HG03432 (cell line): ENCODE results near the gene SSB.
A peak's percentile ranks its signal among the peaks of the same experiment; 100 is the strongest.
"Not testable (repeated sequence)": the region's sequence is repeated elsewhere in the genome, so short reads cannot be mapped to it uniquely, and the experiment has no call there.

ENCODE experiments used
- ATAC-seq: cut with Tn5 transposase; IDR thresholded peaks from one replicate; pipeline ENCODE4 v1.9.1; 2021; ENCODE audit warnings: mild to moderate bottlenecking, moderate library complexity; ENCODE audit not compliant: unreplicated experiment

The SSB gene

GRCh38 chr2:169781249-169782013, 17.2 kb upstream of the SSB start:
- ATAC-seq, result no peak

GRCh38 chr2:169782513-169782912, 16.2 kb upstream of the SSB start:
- no peak for ATAC-seq

GRCh38 chr2:169790581-169790980, 8.1 kb upstream of the SSB start:
- ATAC-seq, result no peak

GRCh38 chr2:169795181-169795580, 3.5 kb upstream of the SSB start:
- ATAC-seq, result no peak

GRCh38 chr2:169796441-169796840, 2.2 kb upstream of the SSB start:
- ATAC-seq, result no peak

GRCh38 chr2:169797601-169798000, 1.1 kb upstream of the SSB start:
- ATAC-seq, result no peak

- no peak for ATAC-seq
Measured at GRCh38 chr2:169798397-169798717, 314 bp upstream of the SSB start.

- ATAC-seq, result no peak
Measured at GRCh38 chr2:169803480-169803879, 4.8 kb downstream of the SSB start.

GRCh38 chr2:169806586-169806985, 7.9 kb downstream of the SSB start:
- no peak for ATAC-seq

- ATAC-seq, result no peak
Measured at GRCh38 chr2:169808221-169808620, 9.6 kb downstream of the SSB start.

- no peak for ATAC-seq
Measured at GRCh38 chr2:169815849-169816248, 17.2 kb downstream of the SSB start.

GRCh38 chr2:169816961-169817360, 18.3 kb downstream of the SSB start:
- not testable (repeated sequence) for ATAC-seq

- ATAC-seq, result not testable (repeated sequence)
Measured at GRCh38 chr2:169817369-169817768, 18.7 kb downstream of the SSB start.

GRCh38 chr2:169818241-169818640, 19.6 kb downstream of the SSB start:
- no peak for ATAC-seq

- ATAC-seq, result no peak
Measured at GRCh38 chr2:169819106-169819505, 20.4 kb downstream of the SSB start.

- not testable (repeated sequence) for ATAC-seq
Measured at GRCh38 chr2:169820101-169820500, 21.4 kb downstream of the SSB start.

GRCh38 chr2:169822036-169822435, 23.4 kb downstream of the SSB start:
- ATAC-seq, result no peak

GRCh38 chr2:169822785-169823392, 24.2 kb downstream of the SSB start:
- ATAC-seq, result no peak

GRCh38 chr2:169823996-169824372, 25.3 kb downstream of the SSB start:
- no peak for ATAC-seq

- ATAC-seq, result peak; percentile 73
Measured at GRCh38 chr2:169824373-169825333, 26.0 kb downstream of the SSB start, which contains the start of gene METTL5. Gene METTL5, minus strand, starts transcription at chr2:169824905. Its CDS starts 308 bp downstream, at chr2:169824597.
